GM21723 (cell line): Measurements from ENCODE around the gene TTLL12.

Source experiments
- ATAC-seq: cut with Tn5 transposase; IDR thresholded peaks from one replicate; pipeline ENCODE4 v1.9.1; 2021; ENCODE audit warnings: mild to moderate bottlenecking, moderate library complexity; ENCODE audit not compliant: unreplicated experiment

The TTLL12 gene

GRCh38 chr22:43200555-43200954 is 13.6 kb upstream of the TTLL12 start:
- no peak for ATAC-seq

GRCh38 chr22:43200031-43200430 is 13.1 kb upstream of the TTLL12 start:
- ATAC-seq: no peak

- no peak for ATAC-seq
Measured at GRCh38 chr22:43199541-43199940, 12.6 kb upstream of the TTLL12 start.

DNA sequence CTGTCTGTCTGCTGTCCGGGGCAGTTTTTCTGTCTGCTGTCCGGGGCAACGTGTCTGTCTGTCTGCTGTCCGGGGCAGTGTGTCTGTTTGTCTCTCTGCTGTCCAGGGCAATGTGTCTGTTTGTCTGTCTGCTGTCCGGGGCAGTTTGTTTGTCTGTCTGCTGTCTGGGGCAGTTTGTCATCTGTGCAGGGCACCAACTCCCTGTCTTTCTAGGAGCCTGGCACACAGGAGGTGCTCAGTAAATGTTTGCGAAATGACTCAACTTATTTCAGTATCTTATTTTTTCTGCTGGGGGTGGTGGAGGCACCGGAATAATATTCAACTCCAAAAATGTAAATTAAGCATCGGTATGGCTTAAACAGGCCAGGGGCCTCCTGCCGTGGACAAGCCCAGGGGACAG is 12.0 kb upstream of the TTLL12 start:
- ATAC-seq: no peak

GRCh38 chr22:43198126-43198525 is 11.2 kb upstream of the TTLL12 start:
- no peak for ATAC-seq

- ATAC-seq: no peak
Measured at GRCh38 chr22:43197271-43197941, 10.5 kb upstream of the TTLL12 start.

DNA sequence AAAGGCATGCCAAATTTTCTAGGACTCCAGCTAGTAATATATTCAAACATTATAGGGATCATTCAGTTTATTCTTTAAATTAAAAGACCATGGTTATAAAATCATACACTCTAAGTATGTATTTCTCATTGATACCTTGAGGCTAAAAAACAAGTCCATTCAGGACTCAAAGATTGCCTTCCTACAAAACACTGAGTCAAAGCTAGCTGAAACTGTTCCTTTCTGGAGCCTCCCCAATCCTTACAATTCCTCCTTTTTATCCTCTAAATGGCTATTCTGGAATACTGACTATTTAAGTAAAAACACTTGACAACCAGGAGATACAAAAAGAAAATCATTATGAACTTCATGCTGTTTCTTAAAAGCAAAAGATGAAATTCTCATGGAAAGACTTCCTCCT is 4.9 kb upstream of the TTLL12 start:
- no peak for ATAC-seq

GRCh38 chr22:43188829-43189545 is 2.1 kb upstream of the TTLL12 start:
- no peak for ATAC-seq

DNA sequence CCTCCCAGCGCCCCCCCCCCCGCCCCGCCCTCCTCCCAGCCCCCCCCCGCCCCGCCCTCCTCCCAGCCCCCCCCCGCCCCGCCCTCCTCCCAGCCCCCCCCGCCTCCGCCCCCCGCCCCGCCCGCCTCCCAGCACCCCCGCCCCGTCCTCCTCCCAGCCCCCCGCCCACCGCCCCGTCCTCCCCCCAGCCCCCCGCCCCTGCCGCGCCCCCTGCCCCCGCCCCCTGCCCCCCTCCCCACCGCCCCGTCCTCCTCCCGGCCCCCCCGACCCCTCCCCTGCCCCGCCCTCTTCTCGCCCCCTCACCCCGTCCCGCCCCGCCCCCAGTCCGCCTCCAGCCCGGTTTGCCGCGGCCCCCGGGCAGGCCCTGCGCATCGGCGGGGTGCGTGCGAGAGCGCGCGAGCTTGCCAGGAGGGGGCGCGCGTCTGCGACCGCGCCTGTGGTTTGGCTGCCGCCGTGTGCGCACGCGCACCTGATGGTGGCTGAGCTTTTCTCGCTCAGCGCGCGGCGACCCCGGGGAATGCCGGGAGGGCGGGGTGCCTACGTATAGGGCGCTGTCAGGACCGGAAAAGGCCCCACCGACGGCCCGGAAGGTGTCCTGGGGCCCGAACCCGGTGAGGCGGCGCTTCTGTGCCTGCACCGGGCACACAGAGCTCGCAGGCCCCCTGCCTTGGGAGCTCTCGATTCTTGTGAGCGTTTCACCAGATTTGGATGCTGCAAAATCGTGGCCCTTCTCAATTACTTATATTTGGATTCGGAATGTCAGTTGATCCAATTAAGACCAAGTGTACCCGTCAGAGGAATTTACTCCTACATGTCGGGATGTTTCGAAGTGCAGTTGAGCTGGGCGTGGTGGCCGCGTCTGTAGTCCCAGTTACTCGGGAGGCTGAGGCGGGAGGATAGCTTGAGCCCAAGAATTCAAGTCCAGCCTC is 501 bp upstream of the TTLL12 start:
- ATAC-seq: peak; percentile 76

DNA sequence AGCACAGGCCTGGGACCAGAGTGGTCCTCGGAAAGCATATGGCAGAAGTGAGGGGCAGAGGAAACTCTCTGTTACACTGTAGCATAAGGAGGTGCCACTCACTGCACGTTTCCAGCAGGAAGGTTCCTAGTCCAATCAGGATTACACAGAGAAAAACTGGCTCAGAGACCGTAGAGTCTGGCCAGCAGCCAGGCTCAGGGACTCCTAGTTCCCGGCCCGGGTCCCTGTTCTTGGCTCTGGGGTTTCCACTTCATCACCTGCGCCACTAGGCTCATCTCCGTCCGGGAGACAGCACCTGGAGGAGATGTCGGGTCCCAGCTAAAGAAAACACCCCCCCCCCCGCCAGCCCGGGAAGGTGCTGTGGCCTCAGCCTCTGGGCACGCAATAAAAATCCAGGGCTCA is 1.1 kb downstream of the TTLL12 start:
- ATAC-seq: no peak

DNA sequence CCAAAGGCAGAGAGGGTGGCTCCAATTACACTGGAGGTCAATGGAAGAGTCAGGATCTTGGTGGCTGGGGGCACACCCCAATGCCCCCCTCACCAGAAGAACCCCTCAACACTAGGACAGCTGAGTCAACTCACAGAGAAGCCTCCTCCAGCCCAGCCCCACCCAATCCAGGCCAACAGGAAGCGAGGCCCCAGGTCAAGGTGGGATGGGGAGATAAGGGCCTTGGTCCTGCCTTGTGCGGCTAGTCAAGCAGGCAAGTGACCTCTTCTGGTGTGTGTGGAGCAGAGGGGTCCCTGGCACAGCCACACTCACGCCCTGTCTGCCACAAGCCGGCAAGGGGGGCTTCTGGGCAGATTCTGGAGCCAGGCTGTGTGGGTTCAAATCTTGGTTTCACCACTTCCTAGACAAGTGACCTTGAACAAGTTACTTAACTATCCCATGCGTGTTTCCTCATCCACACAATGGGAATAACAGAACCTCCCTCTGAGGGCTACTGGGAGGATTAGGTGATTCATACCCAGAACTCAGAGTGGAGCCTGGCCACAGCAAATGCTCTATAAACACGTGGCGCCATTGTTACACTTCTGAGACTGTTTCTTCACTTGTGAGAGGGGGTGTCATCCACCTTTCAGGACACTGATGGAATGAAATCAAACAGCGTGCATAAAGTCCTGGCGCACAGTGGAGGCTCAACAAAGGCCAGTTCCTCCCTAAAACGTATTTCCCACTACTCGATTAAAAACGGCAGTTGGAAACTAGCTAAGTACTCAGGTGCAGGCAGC is 3.2 kb downstream of the TTLL12 start:
- ATAC-seq: no peak

GRCh38 chr22:43182726-43183125 is 4.2 kb downstream of the TTLL12 start:
- no peak for ATAC-seq

GRCh38 chr22:43182118-43182517 is 4.8 kb downstream of the TTLL12 start:
- no peak for ATAC-seq

- ATAC-seq: no peak
Measured at GRCh38 chr22:43181321-43182076, 5.4 kb downstream of the TTLL12 start.

DNA sequence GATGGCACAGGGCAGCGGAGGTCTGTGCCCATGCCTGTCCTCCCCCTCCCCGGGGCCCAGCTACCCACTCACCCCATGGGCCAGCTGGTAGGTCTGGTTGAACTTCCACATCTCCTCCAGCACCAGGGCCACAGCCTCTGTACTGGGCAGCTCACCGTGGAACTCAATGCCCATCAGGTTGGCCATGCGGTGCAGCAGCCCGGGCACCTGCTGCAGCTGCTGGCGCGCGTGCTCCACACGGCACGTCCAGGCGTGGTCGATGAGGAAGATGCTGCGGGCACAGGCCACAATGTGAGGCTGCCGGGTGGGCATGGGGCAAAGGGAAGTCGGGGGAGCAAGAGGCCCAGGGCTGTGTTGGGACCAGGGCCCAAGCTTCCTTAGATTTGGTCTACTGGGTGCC is 6.3 kb downstream of the TTLL12 start:
- no peak for ATAC-seq

- no peak for ATAC-seq
Measured at GRCh38 chr22:43179911-43180195, 7.1 kb downstream of the TTLL12 start.

DNA sequence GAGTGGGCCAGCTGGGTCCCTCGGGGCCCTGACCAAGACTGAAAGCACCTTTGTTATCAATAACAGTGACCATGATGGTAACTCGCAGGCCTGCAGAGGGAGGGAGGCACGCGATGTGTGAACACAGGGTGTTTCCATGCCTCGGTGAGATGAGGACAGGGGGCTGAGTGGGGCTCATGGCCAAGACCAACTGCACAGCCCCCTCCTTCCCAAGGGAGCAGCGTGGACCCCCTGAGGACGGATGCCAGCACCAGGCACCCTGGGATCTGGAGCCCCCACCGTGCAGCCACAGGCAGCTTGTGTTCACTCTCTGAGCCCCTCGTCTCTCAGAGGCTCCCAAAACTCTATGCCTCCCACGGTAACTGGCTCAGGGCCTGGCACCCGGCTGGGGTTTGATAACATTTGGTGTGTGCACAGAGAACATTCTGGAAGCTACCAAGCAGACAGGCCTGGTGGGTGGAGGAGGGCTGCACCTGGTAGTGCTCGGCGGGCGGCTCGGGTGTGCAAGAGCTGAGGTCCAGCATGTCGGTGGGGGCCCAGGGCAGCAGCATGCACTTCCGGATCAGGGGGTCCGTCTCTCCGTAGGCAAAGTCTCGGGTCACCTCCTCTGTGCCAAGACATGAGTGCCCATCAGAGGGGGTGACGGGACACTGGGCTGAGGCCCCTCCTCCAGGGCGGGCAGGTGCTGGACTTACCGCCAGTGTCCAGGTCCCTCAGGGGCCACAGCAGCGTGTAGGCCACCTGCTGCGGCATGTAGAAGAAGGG is 7.6 kb downstream of the TTLL12 start:
- ATAC-seq: no peak

- ATAC-seq: no peak
Measured at GRCh38 chr22:43177479-43177878, 9.5 kb downstream of the TTLL12 start.

DNA sequence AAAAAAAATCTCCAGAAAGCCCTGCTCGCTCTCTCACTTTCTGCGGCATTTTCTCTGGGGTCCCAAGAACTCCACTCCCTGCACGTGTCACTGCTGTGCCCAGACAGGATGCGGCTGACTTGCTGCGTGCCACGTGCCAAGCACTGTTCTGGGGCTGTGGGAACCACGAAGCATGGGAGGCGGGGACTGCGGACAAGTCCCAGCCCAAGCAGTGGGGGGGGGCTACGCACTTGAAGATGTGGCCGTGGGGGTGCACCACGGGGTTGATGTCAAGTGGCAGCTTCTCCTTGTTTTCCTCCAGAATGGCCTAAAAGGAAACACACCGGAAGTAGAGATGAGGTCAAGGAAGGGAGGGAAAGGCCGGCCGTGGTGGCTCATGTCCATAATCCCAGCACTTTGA is 10.8 kb downstream of the TTLL12 start:
- no peak for ATAC-seq
